Loucy (cell line): Measurements from ENCODE around the gene PKHD1.
A peak's percentile ranks its signal among the peaks of the same experiment; 100 is the strongest.

Source experiments
- H2AFZ ChIP-seq: fragments of 200-600 bp; sonication (generic); 2 replicates; pipeline ENCODE4 v1.6.0; 2016; ENCODE audit warnings: antibody characterized with exemption, mild to moderate bottlenecking, low read length, moderate library complexity
- H3F3A ChIP-seq: fragments of 200-600 bp; 2 replicates; pipeline ENCODE4 v1.6.0; 2016; ENCODE audit warnings: antibody characterized with exemption, low read depth, mild to moderate bottlenecking
- H3K27me3 ChIP-seq: fragments of 200-600 bp; sonication (generic); 2 replicates; pipeline ENCODE4 v1.6.1; 2014; ENCODE audit warnings: low read length, mild to moderate bottlenecking; ENCODE audit not compliant: insufficient read depth, poor library complexity, severe bottlenecking
- H3K36me3 ChIP-seq: fragments of 200-600 bp; sonication (generic); 2 replicates; pipeline ENCODE4 v1.6.1; 2016; ENCODE audit warnings: low read length; ENCODE audit not compliant: insufficient read depth
- H3K4me1 ChIP-seq: fragments of 200-600 bp; sonication (generic); 2 replicates; pipeline ENCODE4 v1.5.1; 2014; ENCODE audit warnings: low read length, mild to moderate bottlenecking; ENCODE audit not compliant: insufficient read depth, poor library complexity, severe bottlenecking
- H3K4me2 ChIP-seq: fragments of 200-600 bp; sonication (generic); 2 replicates; pipeline ENCODE4 v1.6.0; 2014; ENCODE audit warnings: antibody characterized with exemption, low read length, low read depth, mild to moderate bottlenecking; ENCODE audit not compliant: poor library complexity, severe bottlenecking
- H3K4me3 ChIP-seq: fragments of 200-600 bp; sonication (generic); 2 replicates; pipeline ENCODE4 v1.5.1; 2014; ENCODE audit warnings: low read length, mild to moderate bottlenecking, mixed read lengths; ENCODE audit not compliant: poor library complexity, severe bottlenecking
- H3K79me2 ChIP-seq: fragments of 200-600 bp; sonication (generic); 2 replicates; pipeline ENCODE4 v1.6.1; 2014; ENCODE audit warnings: low read length; ENCODE audit not compliant: insufficient read depth
- H3K9ac ChIP-seq: fragments of 200-600 bp; sonication (generic); 2 replicates; pipeline ENCODE4 v1.6.0; 2014; ENCODE audit warnings: mild to moderate bottlenecking, low read depth, low read length, moderate library complexity; ENCODE audit not compliant: poor library complexity, severe bottlenecking
- H3K9me2 ChIP-seq: fragments of 200-600 bp; sonication (generic); replicated peaks from 2 replicates; pipeline ENCODE4 v1.6.1; 2016; ENCODE audit warnings: low read depth, low read length, mixed read lengths
- H3K9me3 ChIP-seq: fragments of 200-600 bp; sonication (generic); 2 replicates; pipeline ENCODE4 v1.6.1; 2014; ENCODE audit warnings: mild to moderate bottlenecking, antibody characterized with exemption, low read length, low read depth; ENCODE audit not compliant: insufficient read depth
- H4K20me1 ChIP-seq: fragments of 200-600 bp; sonication (generic); 2 replicates; pipeline ENCODE4 v1.6.0; 2014; ENCODE audit warnings: antibody characterized with exemption, low read length, mild to moderate bottlenecking; ENCODE audit not compliant: insufficient read depth, poor library complexity, severe bottlenecking
- CTCF ChIP-seq: fragments of 200-600 bp; sonication (generic); conservative IDR thresholded peaks from 2 replicates; pipeline ENCODE4 v1.5.1; 2014; ENCODE audit warnings: mild to moderate bottlenecking, antibody characterized with exemption, low read length
- EZH2phosphoT487 ChIP-seq: fragments of 200-600 bp; IDR thresholded peaks from 2 replicates; pipeline ENCODE4 v1.6.1; 2018; ENCODE audit warnings: antibody characterized with exemption, mild to moderate bottlenecking, moderate library complexity, borderline replicate concordance

Gene PKHD1

GRCh38 chr6:52081237-52081636 is 6.2 kb downstream of the PKHD1 start:
- Histone ChIP-seq H3K36me3 (no peaks in the 10 kb centered on the region), H3K9me2 (no peaks in the 10 kb centered on the region), H3K9me3 (no peaks in the 10 kb centered on the region), H3K4me1 (peaks cover 28% of the 10 kb centered on the region), H2AFZ (no peak overlapping the region), H4K20me1 (no peaks in the 10 kb centered on the region), H3K9ac (no peak overlapping the region), H3K4me2 (no peak overlapping the region), H3K79me2 (no peaks in the 10 kb centered on the region), H3K4me3 (no peak overlapping the region), H3F3A (no peaks in the 10 kb centered on the region), H3K27me3 (no peaks in the 10 kb centered on the region)
- TF ChIP-seq CTCF, result no peak
- TF ChIP-seq EZH2phosphoT487, result no peak

DNA sequence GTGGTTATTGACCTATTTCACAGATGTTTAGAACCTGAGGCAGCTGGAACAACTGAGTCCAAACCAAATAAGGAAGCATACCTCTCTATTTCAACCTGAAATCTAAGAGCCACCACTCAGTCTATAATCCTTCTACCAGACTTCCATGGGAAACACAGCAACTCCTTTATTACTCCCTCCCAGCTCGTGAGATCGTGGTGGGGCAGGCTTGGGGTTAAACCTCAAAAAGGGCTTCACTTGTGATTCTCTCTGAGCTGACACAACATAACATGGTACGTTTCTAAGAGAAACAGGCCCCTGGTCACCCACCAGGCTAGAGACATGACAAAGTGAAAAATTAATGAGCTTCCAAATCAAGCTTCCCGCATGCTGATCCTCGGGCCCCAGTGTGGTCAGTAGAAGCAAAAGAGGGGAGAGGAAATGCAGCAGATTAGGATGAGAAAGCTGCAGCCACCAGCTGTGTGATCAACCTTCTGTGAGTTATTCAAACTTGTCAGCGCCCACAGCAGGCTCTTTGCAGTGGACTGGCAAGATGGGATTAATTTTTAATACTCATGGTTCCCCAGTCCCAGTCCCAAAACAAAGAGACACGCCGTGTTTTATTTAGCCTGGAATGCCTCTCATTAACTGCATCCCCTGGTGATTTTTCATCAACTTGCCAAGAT is 9.3 kb downstream of the PKHD1 start:
- Histone ChIP-seq H3K27me3 (no peaks in the 10 kb centered on the region), H3K9ac (no peak overlapping the region), H3K4me2 (no peak overlapping the region), H3K79me2 (no peaks in the 10 kb centered on the region), H3K9me3 (no peaks in the 10 kb centered on the region), H3F3A (no peaks in the 10 kb centered on the region), H2AFZ (peak overlapping the region; percentile 21; the same call in 1 of the 2 replicates), H3K4me3 (no peak overlapping the region), H3K36me3 (no peaks in the 10 kb centered on the region), H4K20me1 (no peaks in the 10 kb centered on the region), H3K4me1 (peaks cover 44% of the 10 kb centered on the region), H3K9me2 (no peaks in the 10 kb centered on the region)
- TF ChIP-seq EZH2phosphoT487 (no peak), CTCF (no peak)

DNA sequence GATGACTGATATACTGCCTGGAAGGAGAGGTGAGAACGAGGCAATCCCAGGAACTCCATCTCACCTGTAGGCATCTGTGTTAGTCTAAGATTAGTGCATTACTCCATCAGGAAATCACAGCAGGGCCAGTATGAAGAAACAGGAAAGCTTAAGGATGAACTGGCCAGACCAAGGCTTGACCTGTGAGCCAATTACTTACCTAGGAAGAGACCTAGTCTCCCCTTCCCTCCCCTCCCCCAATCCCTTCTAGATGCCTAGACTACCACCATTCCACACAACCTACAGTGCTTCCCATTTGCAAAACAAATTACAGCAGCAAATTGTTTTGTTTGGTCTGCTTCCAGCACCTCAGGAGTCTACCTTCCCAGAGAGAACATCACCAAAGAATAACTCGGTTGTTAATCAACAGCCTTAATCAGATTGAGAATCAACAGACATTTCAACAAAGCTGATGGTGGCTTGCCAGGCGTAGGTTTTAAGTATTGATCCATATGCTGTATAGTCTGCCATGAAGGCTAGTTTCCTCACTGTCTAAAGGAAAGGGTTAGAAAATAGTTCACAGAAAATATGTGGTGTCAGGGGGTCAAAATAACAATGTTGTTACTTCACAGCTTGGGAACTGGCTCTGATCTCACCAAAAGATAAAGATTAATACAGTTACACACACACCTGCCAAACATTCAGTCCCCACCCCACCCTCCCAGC is 10.1 kb downstream of the PKHD1 start:
- Histone ChIP-seq H3K27me3 (no peaks in the 10 kb centered on the region), H3K9me3 (no peaks in the 10 kb centered on the region), H3K9me2 (no peaks in the 10 kb centered on the region), H3K4me3 (no peak overlapping the region), H3K4me1 (peaks cover 50% of the 10 kb centered on the region), H2AFZ (no peak overlapping the region), H3K9ac (no peak overlapping the region), H4K20me1 (no peaks in the 10 kb centered on the region), H3K4me2 (no peak overlapping the region), H3K79me2 (no peaks in the 10 kb centered on the region), H3F3A (no peaks in the 10 kb centered on the region), H3K36me3 (no peaks in the 10 kb centered on the region)
- no peak for TF ChIP-seq CTCF
- no peak for TF ChIP-seq EZH2phosphoT487
